IMR-90 (cell line): ENCODE results near the gene NCAPD3. TPM values are rescaled to one million over a fixed set of nuclear protein-coding genes. Genes with fewer than 3 reads are reported as not detected.
"Not testable (repeated sequence)": the region's sequence is repeated elsewhere in the genome, so short reads cannot be mapped to it uniquely, and the experiment has no call there.

Experiments
- ATAC-seq: fragments of 200-7000 bp; cut with Tn5 transposase; 2 replicates; pipeline ENCODE4 v1.9.1; 2020; ENCODE audit warnings: low read depth, mild to moderate bottlenecking, moderate library complexity
- BruUV-seq: library from RNA; stranded (reverse); fragments of 400-500 nt; replicated peaks from 2 replicates; lab custom pipeline; 2021; lab: Mats Ljungman, UMichigan
- CTCF ChIA-PET: fragments of 300-600 bp; formaldehyde crosslinking; extraction: SDS; loops from one replicate; lab custom pipeline; 2021; ENCODE audit warnings: antibody characterized with exemption; lab: Yijun Ruan, JAX
- POLR2A ChIA-PET: fragments of 300-600 bp; sonication (Branson Sonifier 250); formaldehyde crosslinking; loops from one replicate; lab custom pipeline; 2022; ENCODE audit warnings: antibody characterized with exemption; ENCODE audit not compliant: unreplicated experiment; lab: Charles Lee
- DNase-seq: peaks from one replicate; pipeline ENCODE4 v3.0.0; 2013
- H2AFZ ChIP-seq: replicated peaks from 2 replicates; pipeline ENCODE3; 2013; ENCODE audit warnings: low read length, mild to moderate bottlenecking; ENCODE audit not compliant: poor library complexity
- H2AK5ac ChIP-seq: 2 replicates; pipeline ENCODE4 v1.6.1; 2013; ENCODE audit warnings: low read depth, low read length, inconsistent platforms
- H2AK9ac ChIP-seq: replicated peaks from 2 replicates; pipeline ENCODE3; 2013; ENCODE audit warnings: mild to moderate bottlenecking, low read depth, low read length, moderate library complexity; ENCODE audit not compliant: poor library complexity
- H2BK120ac ChIP-seq: 2 replicates; pipeline ENCODE4 v1.6.1; 2013; ENCODE audit warnings: low read depth, low read length, inconsistent platforms
- H2BK15ac ChIP-seq: 3 replicates; pipeline ENCODE4 v1.6.1; 2013; ENCODE audit warnings: low read depth, low read length, inconsistent platforms
- H2BK20ac ChIP-seq: 2 replicates; pipeline ENCODE4 v1.6.1; 2013; ENCODE audit warnings: low read depth, mild to moderate bottlenecking, inconsistent platforms, low read length, moderate library complexity
- H2BK5ac ChIP-seq: 2 replicates; pipeline ENCODE4 v1.6.1; 2013; ENCODE audit warnings: mild to moderate bottlenecking, low read depth, low read length, inconsistent platforms; ENCODE audit not compliant: poor library complexity, severe bottlenecking
- H3K14ac ChIP-seq: replicated peaks from 2 replicates; pipeline ENCODE4 v1.6.1; 2013; ENCODE audit warnings: low read depth, low read length, inconsistent platforms
- H3K18ac ChIP-seq: 2 replicates; pipeline ENCODE4 v1.6.1; 2013; ENCODE audit warnings: low read depth, low read length, control low read depth
- H3K23ac ChIP-seq: 2 replicates; pipeline ENCODE4 v1.6.1; 2013; ENCODE audit warnings: low read depth, low read length, inconsistent platforms
- H3K27ac ChIP-seq: 2 replicates; pipeline ENCODE4 v1.5.1; 2013; ENCODE audit warnings: mild to moderate bottlenecking, control low read depth, low read length; ENCODE audit not compliant: insufficient read depth
- H3K27me3 ChIP-seq: 2 replicates; pipeline ENCODE4 v1.6.1; 2013; ENCODE audit warnings: low read length; ENCODE audit not compliant: control insufficient read depth, insufficient read depth
- H3K36me3 ChIP-seq: 2 replicates; pipeline ENCODE4 v1.6.1; 2013; ENCODE audit warnings: low read length, mixed read lengths; ENCODE audit not compliant: control insufficient read depth, insufficient read depth
- H3K4ac ChIP-seq: 2 replicates; pipeline ENCODE4 v1.6.1; 2013; ENCODE audit warnings: low read depth, low read length, inconsistent platforms
- H3K4me1 ChIP-seq: 2 replicates; pipeline ENCODE4 v1.6.1; 2013; ENCODE audit warnings: low read length, mixed read lengths; ENCODE audit not compliant: control insufficient read depth, insufficient read depth
- H3K4me2 ChIP-seq: 2 replicates; pipeline ENCODE4 v1.6.1; 2013; ENCODE audit warnings: low read depth, mild to moderate bottlenecking, control low read depth, low read length, moderate library complexity
- H3K4me3 ChIP-seq: 2 replicates; pipeline ENCODE4 v1.5.1; 2013; ENCODE audit warnings: low read depth, mild to moderate bottlenecking, control low read depth, low read length, moderate library complexity; ENCODE audit not compliant: insufficient read depth
- H3K56ac ChIP-seq: 2 replicates; pipeline ENCODE4 v1.6.1; 2013; ENCODE audit warnings: low read length, inconsistent platforms; ENCODE audit not compliant: insufficient read depth; ENCODE audit errors: extremely low read depth
- H3K79me1 ChIP-seq, 2 experiments: 2 replicates each; pipeline ENCODE4 v1.6.1; 2013; ENCODE audit warnings: low read length in 2 of 2, inconsistent platforms in 1 of 2, low read depth in 1 of 2
- H3K9ac ChIP-seq: 2 replicates; pipeline ENCODE4 v1.6.1; 2013; ENCODE audit warnings: low read depth, low read length, control low read depth
- H3K9me1 ChIP-seq: 2 replicates; pipeline ENCODE4 v1.6.1; 2013; ENCODE audit warnings: low read length, inconsistent platforms; ENCODE audit not compliant: insufficient read depth
- H3K9me3 ChIP-seq: 2 replicates; pipeline ENCODE4 v1.6.1; 2013; ENCODE audit warnings: low read length; ENCODE audit not compliant: control insufficient read depth, insufficient read depth
- H4K20me1 ChIP-seq: 2 replicates; pipeline ENCODE4 v1.6.1; 2013; ENCODE audit warnings: low read length, inconsistent platforms; ENCODE audit not compliant: insufficient read depth
- H4K5ac ChIP-seq: 2 replicates; pipeline ENCODE4 v1.6.1; 2013; ENCODE audit warnings: mild to moderate bottlenecking, low read depth, low read length, control low read depth
- H4K8ac ChIP-seq, 2 experiments: 2 replicates each; pipeline ENCODE4 v1.6.1; 2013; ENCODE audit warnings: low read depth in 2 of 2, low read length in 2 of 2, control low read depth in 1 of 2, inconsistent platforms in 1 of 2
- H4K91ac ChIP-seq: 2 replicates; pipeline ENCODE4 v1.6.1; 2013; ENCODE audit warnings: low read depth, low read length, inconsistent platforms; ENCODE audit not compliant: insufficient read depth
- CEBPB ChIP-seq: IDR thresholded peaks from 2 replicates; pipeline ENCODE4 v1.6.1; 2012; ENCODE audit warnings: low read depth, low read length, improper control_type of control experiment
- MAFK ChIP-seq: IDR thresholded peaks from 2 replicates; pipeline ENCODE4 v1.6.1; 2012; ENCODE audit warnings: low read depth, low read length, improper control_type of control experiment
- WGBS, 2 experiments: methylation state at CpG; one replicate each; pipeline versions ENCODE4 v1.1.5 to v1.1.7; 2013; ENCODE audit warnings: missing lambda C conversion rate in 2 of 2; ENCODE audit not compliant: insufficient read length in 1 of 2; ENCODE audit errors: extremely low coverage in 2 of 2; 5-methylcytosine and 5-hydroxymethylcytosine counted together
- dilution Hi-C: fragments of 300-500 bp; cut with HindIII; formaldehyde crosslinking; loops from one replicate; pipeline ENCODE4 v1.14.3; 2018; ENCODE audit warnings: low sequenced_read_pairs; ENCODE audit not compliant: unreplicated experiment
- in situ Hi-C: fragments of 300-500 bp; cut with MboI; formaldehyde crosslinking; loops from 3 replicates; pipeline ENCODE4 v1.14.3; 2019; ENCODE audit warnings: low sequenced_read_pairs, inconsistent platforms, mixed read lengths
- intact Hi-C: fragments of 100-400 bp; cut with micrococcal nuclease; formaldehyde crosslinking; loops from 2 replicates; pipeline ENCODE4 v1.10.0; 2022
- polyA plus RNA-seq, 3 experiments: library from polyadenylated mRNA; depleted of rRNA; stranded (reverse); fragments of >200 nt; gene quantifications; 2 replicates each; pipeline ENCODE4 v1.2.3, GENCODE V29; 2012; ENCODE audit warnings: low replicate concordance in 1 of 3
- total RNA-seq: library from RNA; depleted of rRNA; stranded (reverse); fragments of >200 nt; gene quantifications from 2 replicates; pipeline ENCODE4 v1.2.3, GENCODE V29; 2012

The NCAPD3 gene
- total and polyA plus RNA-seq, 2 of the 4 experiments (the other 2 are of a cell fraction) = 18.0 to 19.2 TPM

- H3K14ac ChIP-seq = no peak overlapping the region
- H3K4me1 ChIP-seq = peaks cover 11% of the 10 kb centered on the region
- H3K36me3 ChIP-seq = no peaks in the 10 kb centered on the region
- no peak for ATAC-seq
- WGBS, 2 experiments = no CpG with 5 or more reads among the region's 1 CpG
- no peak overlapping the region for H3K18ac ChIP-seq
- BruUV-seq = no TSS peak
- POLR2A ChIA-PET = no interaction called here
- intact Hi-C loops (loop anchor here (5.0 kb wide), 1 partner anchor 34 kb away; no protein-coding TSS in a partner anchor), in situ Hi-C loops (no loop called here), dilution Hi-C loops (no loop called here)
- H3K9me1 ChIP-seq = peaks cover 5% of the 10 kb centered on the region
- no peak overlapping the region for H2BK120ac ChIP-seq
- no peaks in the 10 kb centered on the region for H3K9me3 ChIP-seq
- peaks cover 5% of the 10 kb centered on the region; the same call in 1 of the 2 replicates for H4K20me1 ChIP-seq
- TF ChIP-seq MAFK (peak; percentile 75), CEBPB (no peak)
- no peak overlapping the region for H3K4me3 ChIP-seq
- no peak overlapping the region for H4K91ac ChIP-seq
- no peak overlapping the region for H2AK5ac ChIP-seq
- no peak overlapping the region for H2AK9ac ChIP-seq
- no peak overlapping the region for H2BK20ac ChIP-seq
- H3K27ac ChIP-seq = no peak overlapping the region
- no peak overlapping the region for H3K4ac ChIP-seq
- no peak overlapping the region for H3K4me2 ChIP-seq
- H3K79me1 ChIP-seq = peaks cover 17 to 30% of the 10 kb centered on the region in 2 experiments; a peak in 3 of 4 replicates
- H4K8ac ChIP-seq = no peak overlapping the region
- no peak for DNase-seq
- H2AFZ ChIP-seq = no peak overlapping the region
- CTCF ChIA-PET = no interaction called here
- no peak overlapping the region for H3K9ac ChIP-seq
- no peak overlapping the region for H2BK15ac ChIP-seq
- H2BK5ac ChIP-seq = no peak overlapping the region
- H4K5ac ChIP-seq = no peak overlapping the region
- H3K27me3 ChIP-seq = no peaks in the 10 kb centered on the region
- no peak overlapping the region for H3K56ac ChIP-seq
- H3K23ac ChIP-seq = no peak overlapping the region
These were observed 107.6 kb downstream of the NCAPD3 start for GRCh38 chr11:134116210-134116609.

DNA sequence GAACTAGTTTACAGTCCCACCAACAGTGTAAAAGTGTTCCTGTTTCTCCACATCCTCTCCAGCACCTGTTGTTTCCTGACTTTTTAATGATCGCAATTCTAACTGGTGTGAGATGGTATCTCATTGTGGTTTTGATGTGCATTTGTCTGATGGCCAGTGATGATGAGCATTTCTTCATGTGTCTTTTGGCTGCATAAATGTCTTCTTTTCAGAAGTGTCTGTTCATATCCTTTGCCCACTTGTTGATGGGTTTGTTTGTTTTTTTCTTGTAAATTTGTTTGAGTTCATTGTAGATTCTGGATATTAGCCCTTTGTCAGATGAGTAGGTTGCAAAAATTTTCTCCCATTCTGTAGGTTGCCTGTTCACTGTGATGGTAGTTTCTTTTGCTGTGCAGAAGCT lies 110.0 kb downstream of the NCAPD3 start:
- H2BK20ac ChIP-seq, H3K36me3 ChIP-seq, intact Hi-C loops, H4K91ac ChIP-seq, H3K9me1 ChIP-seq, H3K27ac ChIP-seq, H2BK120ac ChIP-seq, H2BK15ac ChIP-seq, H3K23ac ChIP-seq, H2AK5ac ChIP-seq, H4K8ac ChIP-seq, H3K4me2 ChIP-seq, H2AK9ac ChIP-seq, H3K4ac ChIP-seq, CTCF ChIA-PET, dilution Hi-C loops, H4K5ac ChIP-seq, H3K4me3 ChIP-seq, H3K14ac ChIP-seq, H3K9ac ChIP-seq, H3K27me3 ChIP-seq, BruUV-seq, ATAC-seq, H3K4me1 ChIP-seq, H2BK5ac ChIP-seq, in situ Hi-C loops, H3K9me3 ChIP-seq, H2AFZ ChIP-seq, H3K18ac ChIP-seq, H3K56ac ChIP-seq, DNase-seq, POLR2A ChIA-PET, H4K20me1 ChIP-seq: not testable (repeated sequence)
- WGBS, 2 experiments = no CpG with 5 or more reads among the region's 1 CpG
- peaks cover 17 to 27% of the 10 kb centered on the region in 2 experiments; a peak in 3 of 4 replicates for H3K79me1 ChIP-seq
